Psoas muscle (tissue), 8 donors: Measurements from ENCODE around the gene CDH4. TPM values are rescaled to one million over a fixed set of nuclear protein-coding genes. Genes with fewer than 3 reads are reported as not detected.

Experiments used
- ATAC-seq, 4 donors: fragments of 200-7000 bp; cut with Tn5 transposase; one replicate each; pipeline ENCODE4 v1.9.1; 2020; ENCODE audit warnings: moderate library complexity in 3 of 4, mild to moderate bottlenecking in 2 of 4
- DNase-seq, 2 donors: peaks; one replicate each; pipeline ENCODE4 v3.0.0-alpha.2; 2020
- H3K27ac ChIP-seq: fragments of 200-600 bp; one replicate; pipeline ENCODE4 v1.8.0; 2022
- H3K27me3 ChIP-seq, 3 donors: fragments of 200-600 bp in 1 of 3; one replicate each; pipeline versions ENCODE4 v1.6.1 to v1.8.0; 2013 to 2022; ENCODE audit warnings: low read length in 2 of 3, mild to moderate bottlenecking in 2 of 3, moderate library complexity in 1 of 3; ENCODE audit not compliant: insufficient read depth in 3 of 3
- H3K36me3 ChIP-seq, 2 donors: fragments of 200-600 bp in 1 of 2; one replicate each; pipeline versions ENCODE4 v1.6.1 to v1.8.0; 2013 to 2022; ENCODE audit warnings: low read depth in 1 of 2, mild to moderate bottlenecking in 1 of 2, moderate library complexity in 1 of 2; ENCODE audit not compliant: insufficient read depth in 1 of 2
- H3K4me1 ChIP-seq: fragments of 200-600 bp; one replicate; pipeline ENCODE4 v1.8.0; 2022
- H3K4me3 ChIP-seq: fragments of 200-600 bp; one replicate; pipeline ENCODE4 v1.8.0; 2022; ENCODE audit warnings: mild to moderate bottlenecking
- H3K9me3 ChIP-seq: fragments of 200-600 bp; one replicate; pipeline ENCODE4 v1.8.0; 2022
- CTCF ChIP-seq: fragments of 200-600 bp; IDR thresholded peaks from one replicate; pipeline ENCODE4 v1.8.0; 2022; ENCODE audit warnings: antibody characterized with exemption
- WGBS, 3 donors: extraction: QIAGEN DNeasy Blood & Tissue Kit; methylation state at CpG; one replicate each; pipeline versions ENCODE4 v1.1.6 to v1.1.7; 2013; 5-methylcytosine and 5-hydroxymethylcytosine counted together
- intact Hi-C, 2 donors: fragments of 100-400 bp; cut with DNase I; formaldehyde crosslinking; loops; one replicate each; pipeline versions ENCODE4 v1.11.0 to v1.14.2; 2022
- polyA plus RNA-seq, 3 donors: library from polyadenylated mRNA; stranded (reverse); fragments of 200-250 nt; gene quantifications; one replicate each; pipeline ENCODE4 v1.2.3, GENCODE V29; 2013
- total RNA-seq, 4 donors: library from RNA; stranded (reverse); fragmentation: NEBNext Ultra II Directional in 2 of 4; extraction: Animal tissue kit (Norgen Biotek cat#: 25700) in 2 of 4; gene quantifications; one replicate each; pipeline versions ENCODE4 v1.2.1 to v1.2.4, GENCODE V29; 2021 to 2023
- donor health status: healthy with polysubstance abuse.
- donor health status: DM: no; HTN: no; CAD: no; lungs with moderate emphysema.
- donor health status: Bipolar disorder and iron deficiency.
- donor health status: healthy.
- donor health status: DM: yes; HTN: yes; CAD: no.
- donor health status: DM: no; HTN: no; CAD: no.
- donor health status: DM: no; HTN: no; CAD: no.
- donor health status: DM: yes; HTN: yes; CAD: no.

Gene CDH4
- total and polyA plus RNA-seq, 7 donors = 0.26 to 1.0 (median 0.34) TPM

- intact Hi-C loops = no loop called here
- DNase-seq = no peak
- whole genome bisulfite sequencing, 3 donors = 69 to 74% (median 70%) methylated on average over 9 of the region's 9 CpGs
Observed at GRCh38 chr20:61609461-61609860, 357.4 kb downstream of the CDH4 start.

DNA sequence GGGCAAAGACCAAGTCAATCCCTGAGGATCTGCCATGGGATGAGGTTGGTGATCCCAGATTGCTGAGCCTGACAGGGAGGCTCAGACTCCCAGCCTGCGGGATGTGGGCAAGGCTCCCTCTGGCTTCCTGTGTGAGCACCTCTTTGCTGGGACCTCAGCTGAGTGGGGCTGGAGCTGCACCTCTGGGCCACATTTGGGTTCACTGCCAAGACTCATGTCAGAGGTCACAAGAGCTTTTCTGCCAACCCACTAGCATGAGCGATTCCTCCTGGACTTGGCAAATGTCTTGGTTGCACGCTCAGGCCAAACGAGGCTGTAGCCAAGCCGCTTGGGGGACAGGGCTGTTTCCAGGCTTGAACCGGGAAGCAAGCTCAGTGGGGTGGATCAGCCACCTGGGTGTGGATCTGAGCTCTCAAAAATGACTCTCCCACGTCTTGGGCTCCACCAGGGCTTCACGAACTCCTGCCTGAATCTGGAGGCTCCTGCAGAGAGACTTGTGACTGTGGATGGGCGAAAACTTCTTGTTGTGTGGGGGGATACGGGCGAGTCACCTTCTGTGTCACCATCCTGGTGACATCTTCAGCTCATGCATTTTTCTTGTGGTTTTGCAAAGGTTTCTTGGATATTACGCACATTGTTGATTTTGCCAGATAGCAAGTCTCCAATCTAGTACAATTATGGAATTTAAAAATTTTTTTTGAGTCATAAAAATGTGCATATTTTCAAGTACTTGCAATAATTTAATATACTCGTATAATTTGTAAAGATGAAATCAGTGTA, 359.5 kb downstream of the CDH4 start:
- Histone ChIP-seq H3K27me3 (peaks cover 0 to 2% (median 0%) of the 10 kb centered on the region in 3 donors), H3K4me3 (no peak overlapping the region), H3K4me1 (no peaks in the 10 kb centered on the region), H3K27ac (no peak overlapping the region), H3K9me3 (no peaks in the 10 kb centered on the region), H3K36me3 (no peaks in the 10 kb centered on the region)
- TF ChIP-seq CTCF = no peak
- 58 to 68% (median 61%) methylated on average over 13 of the region's 13 CpGs for WGBS, 3 donors
- DNase-seq (no peak), ATAC-seq (no peak)
- intact Hi-C loops = no loop called here

More at GRCh38 chr20:61609461-61609860, 357.4 kb downstream of the CDH4 start:
- H3K27me3 ChIP-seq = no peaks in the 10 kb centered on the region
- H3K27ac ChIP-seq = no peak overlapping the region
- no peak for ATAC-seq
- H3K4me3 ChIP-seq = no peak overlapping the region
- H3K4me1 ChIP-seq = no peaks in the 10 kb centered on the region
- H3K36me3 ChIP-seq = no peaks in the 10 kb centered on the region
- no peaks in the 10 kb centered on the region for H3K9me3 ChIP-seq
- no peak for TF ChIP-seq CTCF

GRCh38 chr20:61613917-61614705, 362.1 kb downstream of the CDH4 start:
- WGBS, 3 donors = 72 to 80% (median 77%) methylated on average over 13 of the region's 13 CpGs
- intact Hi-C loops = no loop called here
- TF ChIP-seq CTCF = no peak
- no peaks in the 10 kb centered on the region for H3K36me3 ChIP-seq
- no peaks in the 10 kb centered on the region for H3K4me1 ChIP-seq
- no peak overlapping the region for H3K4me3 ChIP-seq
- DNase-seq (no peak), ATAC-seq (no peak)
- H3K27ac ChIP-seq = no peak overlapping the region
- H3K9me3 ChIP-seq = no peaks in the 10 kb centered on the region
- peaks cover 0 to 6% (median 0%) of the 10 kb centered on the region in 3 donors for H3K27me3 ChIP-seq

DNA sequence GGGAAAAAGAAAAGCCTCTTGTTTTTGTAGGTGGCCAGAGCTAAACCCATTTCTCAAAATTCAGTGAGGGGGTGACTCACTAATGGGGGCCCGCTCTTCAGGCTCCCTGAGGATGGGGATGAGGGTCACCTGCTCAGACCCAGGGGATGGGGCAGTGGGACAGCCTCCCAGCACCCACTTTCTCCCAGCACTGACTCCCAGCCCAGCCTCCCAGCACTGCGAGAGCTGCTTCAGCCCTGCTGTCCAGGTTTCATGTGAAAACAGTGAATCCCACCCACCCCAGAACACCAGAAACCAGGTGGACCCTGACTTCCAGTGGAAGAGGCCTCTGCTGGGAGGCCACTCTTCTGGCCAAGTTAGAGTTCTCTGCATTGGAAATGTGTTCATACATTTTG, 362.6 kb downstream of the CDH4 start:
- ATAC-seq (no peak), DNase-seq (peak in 1 of 2 donors; percentile 13)
- intact Hi-C loops = no loop called here
- Histone ChIP-seq H3K27me3 (peaks cover 0 to 6% (median 0%) of the 10 kb centered on the region in 3 donors), H3K9me3 (no peaks in the 10 kb centered on the region), H3K4me1 (no peaks in the 10 kb centered on the region), H3K27ac (no peak overlapping the region), H3K4me3 (no peak overlapping the region), H3K36me3 (no peaks in the 10 kb centered on the region)
- no peak for TF ChIP-seq CTCF
- 85 to 100% (median 94%) methylated on average over 2 of the region's 2 CpGs for WGBS, 3 donors
